NCI-H1048 (cell line): ENCODE results near the gene NPRL2.

Source experiments
- DNase-seq: peaks from one replicate; lab custom pipeline; 2025; lab: John Stamatoyannopoulos, UW

NPRL2 gene

DNA sequence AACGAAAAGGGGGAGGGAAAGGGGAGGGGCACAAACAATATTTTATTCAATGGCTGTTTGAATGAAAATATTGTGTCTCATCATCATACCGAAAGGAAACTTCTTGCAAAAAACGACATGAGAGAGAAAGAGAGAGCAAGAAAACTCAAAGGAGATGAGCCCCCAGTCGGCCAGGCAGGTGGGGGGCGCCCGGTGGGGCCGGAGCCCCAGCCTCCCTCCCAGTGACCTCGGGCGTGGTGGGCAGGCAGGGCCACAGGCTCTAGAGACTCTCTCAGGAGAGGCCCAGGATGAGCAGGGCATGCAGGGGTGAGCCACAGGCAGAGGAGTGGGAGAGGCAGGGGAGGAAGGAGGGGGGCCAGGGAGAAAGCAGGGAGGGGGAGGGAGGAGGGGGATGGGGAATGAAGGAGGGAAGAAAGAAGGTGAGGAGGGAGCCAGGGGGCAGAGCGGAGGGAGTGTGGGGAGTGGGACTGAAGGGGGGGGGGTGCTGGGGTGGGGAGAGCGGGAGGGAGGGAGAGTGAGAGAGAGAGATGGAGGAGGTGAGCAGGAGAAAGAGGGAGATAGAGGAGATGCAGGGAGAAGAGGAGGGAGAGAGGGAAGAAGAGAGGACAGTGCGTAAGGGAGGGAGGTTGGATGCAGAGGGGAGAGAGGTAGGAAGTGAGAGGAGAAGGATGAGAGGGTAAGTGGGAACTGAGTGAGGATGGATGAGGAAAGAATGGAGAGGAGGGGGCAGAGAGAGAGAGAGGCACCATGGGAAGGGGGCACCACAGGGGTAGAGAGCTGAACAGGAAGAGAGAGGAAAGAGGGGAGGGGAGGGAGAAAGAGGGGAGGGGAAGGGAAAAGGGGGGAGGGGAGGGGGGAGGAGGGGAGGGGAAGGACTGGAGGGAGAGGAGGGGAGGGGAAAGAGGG lies 22.8 kb upstream of the NPRL2 start:
- no peak for DNase-seq

- DNase-seq = no peak
Observed at GRCh38 chr3:50372349-50372748, 21.8 kb upstream of the NPRL2 start.

- no peak for DNase-seq
Observed at GRCh38 chr3:50371133-50371685, 20.6 kb upstream of the NPRL2 start.

GRCh38 chr3:50370594-50370993 lies 20.0 kb upstream of the NPRL2 start:
- DNase-seq = no peak

DNA sequence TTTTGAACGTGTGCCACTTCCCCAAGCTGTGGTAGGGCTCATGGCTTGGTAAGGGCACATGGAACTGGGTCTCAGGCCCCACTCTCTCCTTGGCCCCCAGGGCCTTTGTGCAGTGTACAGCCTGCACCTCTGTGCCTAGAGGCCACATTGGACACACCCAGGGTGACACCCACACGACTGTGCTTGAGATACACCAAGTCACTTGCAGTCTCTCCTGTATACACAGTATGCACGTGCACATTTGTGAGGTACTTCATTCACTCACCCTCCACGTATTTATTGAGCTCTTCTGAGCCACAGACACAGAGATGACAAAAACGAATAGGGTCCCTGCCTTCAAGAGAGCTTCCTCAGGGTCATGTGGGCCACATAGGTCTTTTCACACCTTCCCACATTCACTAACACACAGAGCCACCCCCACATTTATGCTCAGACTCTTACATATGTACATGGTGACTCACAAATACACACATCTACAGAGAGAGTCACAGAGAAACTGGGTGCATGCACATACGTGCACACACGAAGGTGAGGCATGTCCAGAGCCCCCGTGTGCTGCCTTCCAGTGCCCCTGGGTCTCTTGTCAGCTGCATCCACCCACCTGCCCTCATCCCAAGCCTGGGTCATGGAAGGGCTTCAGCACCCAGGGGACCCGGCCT lies 18.6 kb upstream of the NPRL2 start:
- no peak for DNase-seq

GRCh38 chr3:50365842-50366220 lies 15.3 kb upstream of the NPRL2 start:
- no peak for DNase-seq

- DNase-seq = peak; percentile 76
Observed at GRCh38 chr3:50365080-50365841, 14.7 kb upstream of the NPRL2 start.

- no peak for DNase-seq
Observed at GRCh38 chr3:50364573-50365079, 14.1 kb upstream of the NPRL2 start.

GRCh38 chr3:50359760-50360110 lies 9.2 kb upstream of the NPRL2 start:
- no peak for DNase-seq

DNA sequence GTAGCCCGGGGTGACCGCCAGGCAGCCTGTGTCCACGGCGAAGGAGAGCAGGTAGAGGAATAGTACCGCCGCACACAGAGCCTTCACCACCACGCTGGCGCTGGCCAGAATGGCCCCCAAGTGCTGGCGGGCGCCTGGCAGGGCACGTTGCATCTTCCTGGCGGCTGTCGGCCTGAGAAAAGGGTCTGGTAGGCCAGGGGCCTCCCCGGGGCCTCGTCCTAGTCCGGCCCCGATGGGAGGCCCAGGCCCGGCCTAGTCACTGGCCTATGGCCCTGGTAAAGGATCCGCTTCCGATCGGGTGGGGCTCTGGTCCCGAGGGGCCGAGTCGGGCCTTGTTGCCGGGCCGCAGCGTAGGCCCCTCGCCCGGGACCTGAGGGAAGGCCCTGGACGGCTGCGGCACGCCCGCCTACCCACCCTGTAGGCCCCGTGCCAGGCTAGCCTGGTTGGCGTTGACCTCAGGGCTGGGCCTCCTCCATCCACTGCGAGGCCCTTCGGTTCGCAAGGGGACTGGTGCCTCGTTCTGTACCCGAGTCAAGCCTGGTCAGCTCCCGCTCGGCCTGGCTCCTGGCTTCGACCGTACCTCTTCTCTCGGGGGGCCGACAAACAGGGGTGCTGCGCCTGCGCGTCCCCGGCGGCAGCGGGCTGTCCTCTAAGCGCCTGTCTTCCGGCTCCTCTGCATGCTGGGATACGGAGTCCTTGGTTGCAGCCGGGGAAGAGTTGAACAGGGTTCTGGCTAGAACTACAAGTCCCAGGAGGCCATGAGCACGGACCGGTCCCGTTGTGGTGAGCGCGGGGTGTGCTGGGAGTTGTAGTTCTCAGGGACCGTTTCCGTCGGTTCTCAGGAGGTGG lies 8.6 kb upstream of the NPRL2 start, which contains the start of gene TMEM115:
Gene TMEM115 (minus strand): TSS at position 611 of the 849 bp plus-strand sequence. CDS start 458 bp downstream, at position 153.
- DNase-seq = peak; percentile 91

DNA sequence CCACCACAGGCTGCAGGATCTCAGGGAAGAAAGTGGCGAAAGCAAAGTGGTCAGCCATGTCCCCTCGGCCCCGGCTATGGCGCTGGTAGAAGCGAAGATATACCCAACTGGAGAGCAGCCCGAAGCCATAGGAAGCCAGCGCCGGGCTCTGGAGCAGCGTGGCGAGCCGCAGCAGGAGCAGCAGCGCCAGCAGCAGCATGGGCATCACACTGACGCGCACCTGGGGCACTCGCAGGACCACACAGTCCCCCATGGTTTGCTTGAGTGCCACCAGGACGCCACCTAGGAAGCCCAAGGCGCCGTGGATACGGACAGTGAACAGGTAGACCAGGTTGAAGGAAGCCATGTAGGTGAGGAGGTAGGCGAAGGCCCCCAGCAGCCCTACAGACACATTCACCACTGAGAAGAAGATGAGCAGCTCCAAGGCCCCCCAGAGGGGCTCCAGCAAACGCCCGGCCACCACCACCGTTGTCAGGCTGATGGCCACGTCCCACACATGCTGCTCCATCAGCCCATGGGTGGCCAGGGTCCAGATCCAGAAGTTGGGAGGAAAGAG lies 7.9 kb upstream of the NPRL2 start:
- no peak for DNase-seq

DNA sequence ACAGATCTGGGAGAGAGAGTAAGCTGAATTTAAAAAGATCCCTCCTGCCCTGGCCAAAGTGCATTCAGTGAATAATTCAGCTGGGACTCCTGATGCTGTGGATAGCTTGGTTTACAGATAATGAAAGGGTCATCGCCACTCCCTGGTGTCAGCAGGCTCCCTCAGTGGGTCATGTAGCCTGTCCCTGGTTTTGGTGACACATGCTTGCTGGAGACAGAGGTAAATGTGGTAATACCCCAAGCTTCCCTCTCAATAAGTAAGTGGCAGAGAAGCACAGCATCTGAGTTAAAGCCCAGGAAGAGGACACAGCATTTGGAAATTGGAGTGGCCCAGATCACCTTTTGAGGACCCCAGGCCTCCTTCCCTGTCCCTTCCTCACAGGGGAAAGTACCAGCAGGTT lies 6.9 kb upstream of the NPRL2 start:
- no peak for DNase-seq

GRCh38 chr3:50356553-50356952 lies 6.0 kb upstream of the NPRL2 start:
- no peak for DNase-seq

DNA sequence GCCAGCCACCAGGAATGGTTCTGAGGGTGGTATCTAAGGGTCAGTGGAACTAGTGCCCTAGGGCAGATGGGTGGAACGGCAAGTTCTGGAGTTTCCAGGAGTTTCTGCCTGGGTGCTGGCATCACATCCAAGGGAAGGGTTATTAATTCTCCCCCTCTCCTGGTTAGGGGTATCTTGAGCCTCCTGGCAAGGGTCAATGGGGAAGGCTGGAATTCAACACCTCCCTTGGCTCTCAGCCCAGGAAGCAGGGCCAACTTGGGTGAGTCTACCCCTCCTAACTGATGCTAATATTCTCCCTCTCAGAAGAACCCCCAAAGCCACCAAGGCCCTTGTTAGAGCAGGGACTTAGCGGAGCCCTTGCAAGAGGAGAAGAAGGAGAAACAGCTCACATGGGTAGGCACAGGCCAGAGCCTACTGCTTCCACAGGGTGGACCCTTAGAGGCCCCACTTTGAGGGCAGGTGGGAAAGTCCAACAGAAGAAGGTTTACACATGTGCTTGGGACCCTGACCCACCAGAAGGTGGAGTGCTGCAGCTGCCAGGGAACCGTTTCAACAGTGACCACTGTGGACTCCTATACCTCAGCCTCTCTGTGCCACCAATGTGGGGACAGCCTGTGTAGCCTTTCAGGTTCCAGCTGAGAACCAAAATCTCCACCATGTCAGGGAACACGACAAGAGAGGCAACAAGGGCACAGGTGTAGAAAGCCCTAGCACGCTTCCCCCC lies 5.4 kb upstream of the NPRL2 start:
- DNase-seq = no peak

DNA sequence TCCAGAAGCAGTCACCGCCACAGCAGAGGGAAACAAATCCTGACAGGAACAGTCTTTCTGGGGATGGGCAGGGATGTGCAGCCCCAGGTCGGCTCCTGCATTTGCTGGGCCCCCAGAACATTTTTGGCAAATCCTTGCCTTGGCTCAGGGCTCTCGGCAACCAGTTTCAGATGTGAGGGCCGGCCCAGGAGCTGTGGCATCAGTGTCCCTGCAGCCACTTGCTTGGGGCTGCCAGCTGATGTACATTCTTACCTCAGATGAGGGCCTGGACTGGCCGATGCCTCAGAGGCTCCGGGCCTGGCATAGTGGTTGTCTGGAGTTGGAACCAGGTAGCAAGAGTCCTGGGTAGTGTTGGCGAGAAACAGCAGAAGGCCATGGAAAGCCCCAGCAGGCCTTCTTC lies 4.3 kb upstream of the NPRL2 start:
- DNase-seq = no peak

DNA sequence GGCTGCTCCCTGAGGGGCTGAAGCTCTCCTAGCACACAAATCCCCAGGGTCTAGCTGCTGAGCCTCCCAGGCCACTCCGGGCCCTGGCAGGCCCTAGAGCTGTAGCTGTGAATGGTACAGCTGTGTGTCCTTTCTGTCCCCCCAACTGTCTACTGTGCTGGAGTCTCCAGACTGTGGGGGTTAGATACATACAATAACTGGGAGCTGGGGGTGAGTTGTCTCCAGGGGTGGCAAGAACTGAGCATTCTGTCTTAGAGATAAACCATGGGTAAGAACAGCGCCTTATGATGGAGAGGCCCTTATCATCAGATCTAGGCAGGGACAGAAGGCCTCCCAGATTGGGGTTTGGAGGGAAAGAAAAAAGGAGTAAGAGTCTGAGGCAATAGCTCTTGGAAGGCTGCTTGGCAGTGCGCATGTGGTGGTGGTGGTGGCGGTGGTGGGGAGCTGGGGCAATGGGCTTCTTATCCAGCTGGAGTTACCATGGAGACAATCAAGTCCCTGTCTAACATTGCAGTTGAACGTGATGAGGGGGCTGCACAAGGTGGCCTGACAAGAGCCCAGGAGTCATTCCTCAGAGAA lies 3.7 kb upstream of the NPRL2 start:
- DNase-seq = no peak

DNA sequence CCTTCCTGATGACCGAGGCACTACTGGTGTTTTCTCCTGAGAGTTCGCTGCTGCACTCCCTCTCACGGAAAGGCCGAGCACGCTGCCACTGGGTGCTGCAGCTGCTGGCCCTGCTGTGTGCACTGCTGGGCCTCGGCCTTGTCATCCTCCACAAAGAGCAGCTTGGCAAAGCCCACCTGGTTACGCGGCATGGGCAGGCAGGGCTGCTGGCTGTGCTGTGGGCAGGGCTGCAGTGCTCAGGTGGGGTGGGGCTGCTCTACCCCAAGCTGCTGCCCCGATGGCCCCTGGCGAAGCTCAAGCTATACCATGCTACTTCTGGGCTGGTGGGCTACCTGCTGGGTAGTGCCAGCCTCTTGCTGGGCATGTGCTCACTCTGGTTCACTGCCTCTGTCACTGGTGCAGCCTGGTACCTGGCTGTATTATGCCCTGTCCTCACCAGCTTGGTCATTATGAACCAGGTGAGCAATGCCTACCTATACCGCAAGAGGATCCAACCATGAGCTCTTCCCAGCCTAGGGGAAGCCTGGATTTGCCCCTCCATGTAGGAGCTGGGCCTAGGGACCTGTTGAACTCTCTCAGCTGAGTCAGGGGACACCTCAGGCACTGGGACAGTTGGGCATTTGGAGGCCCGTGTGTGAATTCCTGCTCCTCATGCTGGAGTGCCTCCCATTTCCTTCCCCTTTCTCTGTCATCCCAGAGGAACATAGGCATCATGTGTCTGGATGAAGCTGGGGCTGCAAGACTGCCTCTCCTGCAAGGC lies 2.9 kb upstream of the NPRL2 start:
- DNase-seq = no peak

GRCh38 chr3:50352781-50353180 lies 2.2 kb upstream of the NPRL2 start:
- peak; percentile 8 for DNase-seq

DNA sequence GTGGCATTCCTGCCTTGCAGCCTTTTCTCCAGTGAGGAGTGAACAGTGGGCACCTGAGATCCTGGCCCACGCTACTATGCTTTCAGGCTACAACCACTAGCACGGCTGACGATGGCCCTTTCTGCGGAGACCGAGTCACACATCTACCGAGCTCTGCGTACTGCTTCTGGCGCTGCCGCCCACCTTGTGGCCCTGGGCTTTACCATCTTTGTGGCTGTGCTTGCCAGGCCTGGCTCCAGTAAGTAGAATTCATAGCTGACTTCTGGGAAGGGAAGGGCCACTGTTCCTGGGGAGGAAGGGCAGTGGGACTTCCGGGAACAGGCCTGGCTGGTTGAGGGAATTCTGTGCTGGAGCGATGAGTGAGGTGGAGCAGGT lies 735 bp upstream of the NPRL2 start:
- DNase-seq = no peak
